Endodermal cell (in vitro differentiated cells): ENCODE data around the gene YEATS2. TPM values are rescaled to one million over a fixed set of nuclear protein-coding genes. Genes with fewer than 3 reads are reported as not detected.

ENCODE experiments used
- DNase-seq: peaks from one replicate; pipeline ENCODE4 v3.0.0-alpha.2; 2017
- H3K27ac ChIP-seq: 2 replicates; pipeline ENCODE4 v1.5.1; 2013; ENCODE audit warnings: mild to moderate bottlenecking, low read depth, low read length, moderate library complexity
- H3K27me3 ChIP-seq: 2 replicates; pipeline ENCODE4 v1.6.1; 2013; ENCODE audit warnings: mild to moderate bottlenecking, low read length, moderate library complexity; ENCODE audit not compliant: insufficient read depth, control insufficient read depth, poor library complexity, severe bottlenecking
- H3K36me3 ChIP-seq: 2 replicates; pipeline ENCODE4 v1.7.0; 2013; ENCODE audit warnings: mild to moderate bottlenecking, low read length, moderate library complexity; ENCODE audit not compliant: control insufficient read depth, insufficient read depth
- H3K4me1 ChIP-seq: one replicate; pipeline ENCODE4 v1.7.0; 2013; ENCODE audit warnings: low read length; ENCODE audit not compliant: control insufficient read depth, insufficient read depth
- H3K4me3 ChIP-seq: 2 replicates; pipeline ENCODE4 v1.5.1; 2013; ENCODE audit warnings: mild to moderate bottlenecking, low read length, moderate library complexity
- H3K9ac ChIP-seq: 2 replicates; pipeline ENCODE4 v1.6.1; 2013; ENCODE audit warnings: mild to moderate bottlenecking, low read length, moderate library complexity; ENCODE audit not compliant: poor library complexity, severe bottlenecking; ENCODE audit errors: extremely low read depth
- H3K9me3 ChIP-seq: 2 replicates; pipeline ENCODE4 v1.6.1; 2013; ENCODE audit warnings: mild to moderate bottlenecking, low read length, moderate library complexity; ENCODE audit not compliant: control insufficient read depth
- H3K27ac Mint-ChIP-seq: 2 replicates; pipeline ENCODE4 v1.8.0; 2020; ENCODE audit warnings: mixed read lengths
- H3K27me3 Mint-ChIP-seq: 2 replicates; pipeline ENCODE4 v1.8.0; 2021; ENCODE audit warnings: mild to moderate bottlenecking, mixed read lengths; ENCODE audit not compliant: insufficient read depth
- H3K36me3 Mint-ChIP-seq: 2 replicates; pipeline ENCODE4 v1.8.0; 2020; ENCODE audit warnings: low read depth, mixed read lengths
- H3K4me1 Mint-ChIP-seq: 2 replicates; pipeline ENCODE4 v1.8.0; 2020; ENCODE audit warnings: mixed read lengths
- H3K4me3 Mint-ChIP-seq: 2 replicates; pipeline ENCODE4 v1.8.0; 2020; ENCODE audit warnings: mild to moderate bottlenecking, moderate library complexity, mixed read lengths
- H3K9me3 Mint-ChIP-seq: 2 replicates; pipeline ENCODE4 v1.8.0; 2020; ENCODE audit warnings: mild to moderate bottlenecking, mixed read lengths
- WGBS, 2 experiments: methylation state at CpG; one replicate each; pipeline versions ENCODE4 v1.1.5 to v1.1.7; 2013; ENCODE audit warnings: missing lambda C conversion rate in 2 of 2, mixed read lengths in 1 of 2; ENCODE audit not compliant: insufficient coverage in 1 of 2, insufficient read length in 1 of 2; 5-methylcytosine and 5-hydroxymethylcytosine counted together
- total RNA-seq, 2 donors: library from RNA; stranded (reverse); fragmentation: NEBNext Ultra II Directional in 1 of 2; extraction: Animal tissue kit (Norgen Biotek cat#: 25700) in 1 of 2; gene quantifications; 2 replicates in 1 of 2; 3 replicates in 1 of 2; pipeline ENCODE4 v1.2.1, GENCODE V29; 2021
- TF ChIP-seq, protein P1 (sequence below): fragments of 200-600 bp; sonication (generic); conservative IDR thresholded peaks from 2 replicates; pipeline ENCODE4 v1.5.0; 2021; ENCODE audit warnings: antibody characterized with exemption, mild to moderate bottlenecking

YEATS2 gene
- total RNA-seq, 2 donors from 2014 or later: 53.4 to 55.8 TPM

DNA sequence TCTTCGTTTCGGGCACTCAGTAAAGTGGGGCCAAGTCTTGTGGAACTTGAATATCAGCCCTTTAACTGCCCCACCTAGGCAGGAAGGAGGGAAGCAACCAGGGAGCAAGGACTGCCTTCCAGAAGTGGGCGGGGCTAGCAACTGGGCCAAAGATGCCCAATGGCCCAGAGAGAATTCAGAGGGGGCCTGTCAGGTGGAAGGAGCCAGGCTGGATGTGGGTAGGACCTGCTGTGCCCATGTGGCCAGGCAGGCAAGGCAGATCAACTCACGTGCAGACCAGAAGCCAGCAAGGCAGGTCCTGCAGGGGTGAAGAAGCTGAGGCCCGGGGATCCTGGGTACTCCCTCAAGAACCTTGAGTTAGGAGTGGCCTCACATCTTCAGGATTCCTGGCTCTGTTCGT is 122.2 kb downstream of the YEATS2 start:
- no peak overlapping the region for H3K9ac ChIP-seq
- 90 to 94% methylated on average over 4 to 6 of the region's 6 CpGs for WGBS, 2 experiments
- peak; percentile 52 for DNase-seq

DNA sequence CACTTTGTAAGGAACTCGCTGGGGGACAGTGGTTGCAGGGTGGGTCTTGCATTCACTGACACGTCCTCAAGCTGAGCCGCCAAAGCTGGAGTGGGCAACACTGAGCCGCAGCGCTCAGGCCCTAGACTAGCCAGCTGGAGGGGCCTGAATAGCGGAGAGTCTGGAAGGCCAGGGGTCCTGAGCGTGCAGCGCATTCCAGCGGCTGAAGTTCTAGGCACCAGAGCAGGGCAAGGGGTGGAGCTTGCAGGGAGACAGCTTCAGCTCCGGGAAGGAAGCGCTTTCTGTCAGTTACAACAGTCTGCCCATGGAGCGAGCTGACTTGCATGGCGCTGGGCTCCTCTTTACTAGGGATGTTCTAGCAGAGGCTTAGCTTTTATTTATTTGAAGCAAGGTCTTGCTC is 125.0 kb downstream of the YEATS2 start:
- Mint-ChIP-seq H3K4me3 (no peak overlapping the region), H3K27me3 (peaks cover 12% of the 10 kb centered on the region), H3K36me3 (peaks cover 9% of the 10 kb centered on the region), H3K4me1 (peaks cover 7% of the 10 kb centered on the region), H3K9me3 (no peaks in the 10 kb centered on the region), H3K27ac (no peak overlapping the region)
- Histone ChIP-seq H3K4me1 (no peaks in the 10 kb centered on the region), H3K36me3 (peaks cover 4% of the 10 kb centered on the region), H3K4me3 (no peak overlapping the region), H3K27ac (peak overlapping the region; percentile 8), H3K9ac (no peak overlapping the region), H3K27me3 (peaks cover 6% of the 10 kb centered on the region), H3K9me3 (no peaks in the 10 kb centered on the region)
- peak; percentile 70 for DNase-seq
- TF ChIP-seq, protein P1, sequence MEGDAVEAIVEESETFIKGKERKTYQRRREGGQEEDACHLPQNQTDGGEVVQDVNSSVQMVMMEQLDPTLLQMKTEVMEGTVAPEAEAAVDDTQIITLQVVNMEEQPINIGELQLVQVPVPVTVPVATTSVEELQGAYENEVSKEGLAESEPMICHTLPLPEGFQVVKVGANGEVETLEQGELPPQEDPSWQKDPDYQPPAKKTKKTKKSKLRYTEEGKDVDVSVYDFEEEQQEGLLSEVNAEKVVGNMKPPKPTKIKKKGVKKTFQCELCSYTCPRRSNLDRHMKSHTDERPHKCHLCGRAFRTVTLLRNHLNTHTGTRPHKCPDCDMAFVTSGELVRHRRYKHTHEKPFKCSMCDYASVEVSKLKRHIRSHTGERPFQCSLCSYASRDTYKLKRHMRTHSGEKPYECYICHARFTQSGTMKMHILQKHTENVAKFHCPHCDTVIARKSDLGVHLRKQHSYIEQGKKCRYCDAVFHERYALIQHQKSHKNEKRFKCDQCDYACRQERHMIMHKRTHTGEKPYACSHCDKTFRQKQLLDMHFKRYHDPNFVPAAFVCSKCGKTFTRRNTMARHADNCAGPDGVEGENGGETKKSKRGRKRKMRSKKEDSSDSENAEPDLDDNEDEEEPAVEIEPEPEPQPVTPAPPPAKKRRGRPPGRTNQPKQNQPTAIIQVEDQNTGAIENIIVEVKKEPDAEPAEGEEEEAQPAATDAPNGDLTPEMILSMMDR: no peak
- 75 to 82% methylated on average over 2 to 13 of the region's 13 CpGs for WGBS, 2 experiments

More for the DNA sequence above, 122.2 kb downstream of the YEATS2 start:
- Mint-ChIP-seq H3K4me3 (no peak overlapping the region), H3K9me3 (no peaks in the 10 kb centered on the region), H3K36me3 (peaks cover 29% of the 10 kb centered on the region), H3K27ac (no peak overlapping the region), H3K4me1 (peaks cover 7% of the 10 kb centered on the region), H3K27me3 (peaks cover 12% of the 10 kb centered on the region)
- Histone ChIP-seq H3K4me3 (no peak overlapping the region), H3K9me3 (no peaks in the 10 kb centered on the region), H3K27me3 (peaks cover 6% of the 10 kb centered on the region), H3K36me3 (peaks cover 24% of the 10 kb centered on the region), H3K27ac (no peak overlapping the region), H3K4me1 (no peaks in the 10 kb centered on the region)
- TF ChIP-seq, protein P1: no peak

DNA sequence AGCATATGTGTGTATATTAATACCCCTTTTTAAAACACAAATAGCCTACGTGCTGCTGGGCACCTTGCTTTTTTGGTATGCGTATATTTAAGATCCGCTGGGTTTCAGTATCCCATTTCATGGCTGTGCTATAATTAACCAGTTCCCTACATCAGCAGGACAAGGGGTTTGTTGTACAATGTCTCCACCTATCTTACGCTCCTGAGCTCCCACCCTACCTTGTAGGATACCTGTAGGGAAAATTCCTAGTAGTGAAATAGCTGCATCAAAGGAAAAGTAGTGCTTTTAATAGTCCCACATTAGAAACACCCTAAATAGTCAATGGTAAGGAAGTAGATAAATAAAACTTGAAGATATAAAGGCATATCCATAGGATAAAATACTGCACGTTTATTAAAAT is 126.4 kb downstream of the YEATS2 start:
- H3K4me3 Mint-ChIP-seq: peak overlapping the region; percentile 59
- Histone ChIP-seq H3K9me3 (no peaks in the 10 kb centered on the region), H3K27ac (no peak overlapping the region), H3K4me3 (peak overlapping the region; percentile 78), H3K4me1 (no peaks in the 10 kb centered on the region), H3K9ac (no peak overlapping the region), H3K27me3 (peaks cover 6% of the 10 kb centered on the region), H3K36me3 (peaks cover 13% of the 10 kb centered on the region)
- H3K27ac Mint-ChIP-seq: no peak overlapping the region
- no peaks in the 10 kb centered on the region for H3K9me3 Mint-ChIP-seq
- peaks cover 7% of the 10 kb centered on the region for H3K4me1 Mint-ChIP-seq
- WGBS, 2 experiments: 75 to 80% methylated on average over 3 to 4 of the region's 5 CpGs
- peaks cover 17% of the 10 kb centered on the region for H3K36me3 Mint-ChIP-seq
- DNase-seq: no peak
- TF ChIP-seq, protein P1: peak; percentile 32
- H3K27me3 Mint-ChIP-seq: peaks cover 12% of the 10 kb centered on the region
